B cell (primary cell): ENCODE measurements around the gene BYSL. TPM values are rescaled to one million over a fixed set of nuclear protein-coding genes. Genes with fewer than 3 reads are reported as not detected.
A peak's percentile ranks its signal among the peaks of the same experiment; 100 is the strongest.

ENCODE experiments used
- ATAC-seq: fragments of 200-7000 bp; cut with Tn5 transposase; one replicate; pipeline ENCODE4 v1.10.0; 2021; ENCODE audit warnings: low read depth, mild to moderate bottlenecking, moderate number of reproducible peaks, moderate library complexity
- CTCF ChIA-PET: fragments of 350-600 bp; sonication (Branson Sonifier 250); formaldehyde crosslinking; loops from one replicate; lab custom pipeline; 2021; ENCODE audit warnings: antibody characterized with exemption, inconsistent platforms; lab: Charles Lee
- POLR2A ChIA-PET: fragments of 350-600 bp; sonication (Branson Sonifier 250); formaldehyde crosslinking; loops from one replicate; lab custom pipeline; 2021; ENCODE audit warnings: antibody characterized with exemption; lab: Charles Lee
- DNase-seq: peaks from one replicate; pipeline ENCODE4 v3.0.0; 2013
- H2AFZ ChIP-seq: 2 replicates; pipeline ENCODE4 v1.6.1; 2012; ENCODE audit warnings: mild to moderate bottlenecking, low read depth, low read length; ENCODE audit not compliant: insufficient read depth, poor library complexity, severe bottlenecking
- H3K27ac ChIP-seq, 2 donors: 1 replicate in 1 of 2; 2 replicates in 1 of 2; pipeline ENCODE4 v1.5.1; 2012 to 2013; ENCODE audit warnings: low read length in 2 of 2, mild to moderate bottlenecking in 2 of 2, moderate library complexity in 1 of 2
- H3K27me3 ChIP-seq, 4 experiments: fragments of 200-600 bp in 1 of 4; sonication (generic) in 1 of 4; replicated peaks in 1 of 4; 1 replicate in 2 of 4; 2 replicates in 2 of 4; pipeline versions ENCODE4 v1.6.1 to v1.7.0; 2013 to 2016; ENCODE audit warnings: low read length in 3 of 4, mild to moderate bottlenecking in 2 of 4, mixed read lengths in 1 of 4, moderate library complexity in 1 of 4; ENCODE audit not compliant: insufficient read depth in 4 of 4, control insufficient read depth in 3 of 4; ENCODE audit errors: control extremely low read depth in 1 of 4
- H3K36me3 ChIP-seq, 2 experiments: replicated peaks in 1 of 2; 1 replicate in 1 of 2; 2 replicates in 1 of 2; pipeline versions ENCODE4 v1.6.1 to v1.7.1; 2013; ENCODE audit warnings: low read length in 1 of 2; ENCODE audit not compliant: insufficient read depth in 2 of 2, control insufficient read depth in 1 of 2; ENCODE audit errors: control extremely low read depth in 1 of 2, extremely low read depth in 1 of 2
- H3K4me1 ChIP-seq, 2 donors: fragments of 200-600 bp in 1 of 2; sonication (generic) in 1 of 2; 1 replicate in 1 of 2; 2 replicates in 1 of 2; pipeline versions ENCODE4 v1.5.1 to v1.6.1; 2013 to 2017; ENCODE audit warnings: low read length in 2 of 2; ENCODE audit not compliant: control insufficient read depth in 2 of 2, insufficient read depth in 2 of 2
- H3K4me2 ChIP-seq: replicated peaks from 2 replicates; pipeline ENCODE3; 2012; ENCODE audit warnings: mild to moderate bottlenecking, low read depth, low read length; ENCODE audit not compliant: poor library complexity, severe bottlenecking
- H3K4me3 ChIP-seq, 5 experiments: fragments of 200-600 bp in 1 of 5; sonication (generic) in 1 of 5; 1 replicate in 3 of 5; 2 replicates in 2 of 5; pipeline versions ENCODE4 v1.5.1 to v1.7.0; 2011 to 2016; ENCODE audit warnings: low read length in 4 of 5, mild to moderate bottlenecking in 4 of 5, low read depth in 2 of 5, control low read depth in 1 of 5, moderate library complexity in 1 of 5; ENCODE audit not compliant: insufficient read depth in 1 of 5; ENCODE audit errors: control extremely low read depth in 1 of 5, extremely low read depth in 1 of 5
- H3K79me2 ChIP-seq: fragments of 200-600 bp; sonication (generic); one replicate; pipeline ENCODE4 v1.6.0; 2016; ENCODE audit warnings: low read length; ENCODE audit not compliant: control insufficient read depth, insufficient read depth
- H3K9ac ChIP-seq: fragments of 200-600 bp; sonication (generic); 2 replicates; pipeline ENCODE4 v1.6.1; 2017; ENCODE audit warnings: mild to moderate bottlenecking, low read length, moderate library complexity
- H3K9me3 ChIP-seq, 3 donors: one replicate each; pipeline versions ENCODE4 v1.6.1 to v1.7.1; 2013; ENCODE audit warnings: low read length in 2 of 3; ENCODE audit not compliant: control insufficient read depth in 2 of 3, insufficient read depth in 1 of 3; ENCODE audit errors: control extremely low read depth in 1 of 3
- H4K20me1 ChIP-seq: 2 replicates; pipeline ENCODE4 v1.6.0; 2012; ENCODE audit warnings: mild to moderate bottlenecking, low read length; ENCODE audit not compliant: insufficient read depth, control insufficient read depth, poor library complexity, severe bottlenecking
- H3K27ac Mint-ChIP-seq: one replicate; pipeline ENCODE4 v1.8.0; 2021; ENCODE audit warnings: mixed read lengths
- H3K27me3 Mint-ChIP-seq: one replicate; pipeline ENCODE4 v1.8.0; 2021; ENCODE audit warnings: mixed read lengths
- H3K4me1 Mint-ChIP-seq: one replicate; pipeline ENCODE4 v1.8.0; 2021; ENCODE audit warnings: mixed read lengths
- H3K4me3 Mint-ChIP-seq: one replicate; pipeline ENCODE4 v1.8.0; 2021; ENCODE audit warnings: mixed read lengths
- H3K9me3 Mint-ChIP-seq: one replicate; pipeline ENCODE4 v1.8.0; 2022; ENCODE audit warnings: mixed read lengths; ENCODE audit not compliant: insufficient read depth
- CTCF ChIP-seq: fragments of 200-600 bp; IDR thresholded peaks from one replicate; pipeline ENCODE4 v1.8.0; 2022; ENCODE audit warnings: antibody characterized with exemption, mild to moderate bottlenecking
- EZH2 ChIP-seq: IDR thresholded peaks from 2 replicates; pipeline ENCODE4 v1.6.1; 2012; ENCODE audit warnings: borderline replicate concordance, low read depth, mild to moderate bottlenecking, moderate library complexity, low read length; ENCODE audit not compliant: insufficient read depth, poor library complexity, severe bottlenecking
- WGBS: methylation state at CpG from one replicate; pipeline ENCODE4 v1.1.5; 2013; ENCODE audit warnings: missing lambda C conversion rate; ENCODE audit not compliant: insufficient coverage; 5-methylcytosine and 5-hydroxymethylcytosine counted together
- intact Hi-C: fragments of 100-400 bp; cut with micrococcal nuclease; formaldehyde crosslinking; loops from one replicate; pipeline ENCODE4 v1.10.0; 2022
- polyA plus RNA-seq: library from polyadenylated mRNA; depleted of rRNA; stranded (reverse); fragments of >200 nt; gene quantifications from 2 replicates; pipeline ENCODE4 v1.2.3, GENCODE V29; 2012
- total RNA-seq, 2 donors: library from RNA; stranded (reverse); fragments of 120-200 nt in 1 of 2; gene quantifications; 1 replicate in 1 of 2; 2 replicates in 1 of 2; pipeline versions ENCODE4 v1.2.3 to v1.2.4, GENCODE V29; 2013 to 2022

BYSL gene
- total and polyA plus RNA-seq, 2 donors (not counting 1 experiment from before 2014, with no cell fraction given) = 6.0 to 11.1 TPM

GRCh38 chr6:41941280-41942066, 20.2 kb downstream of the BYSL start, which contains the start of gene CCND3:
CCND3 (minus strand) TSS chr6:41941808; CDS start chr6:41941649, 159 bp downstream.
- Mint-ChIP-seq H3K27ac (peak within 1 kb of the TSS; percentile 87), H3K9me3 (no peaks in the 10 kb centered on the region), H3K4me1 (peaks cover 52% of the 10 kb centered on the region), H3K27me3 (no peaks in the 10 kb centered on the region), H3K4me3 (peak within 1 kb of the TSS; percentile 85)
- Histone ChIP-seq H3K9me3 (no peaks in the 10 kb centered on the region), H3K36me3 (peaks cover 0 to 12% of the 10 kb centered on the region in 2 experiments), H4K20me1 (peaks cover 100% of the 10 kb centered on the region), H3K4me1 (peaks cover 51 to 58% of the 10 kb centered on the region in 2 donors), H2AFZ (peak within 1 kb of the TSS; percentile 60), H3K9ac (peak within 1 kb of the TSS; percentile 85), H3K4me3 (peak within 1 kb of the TSS; percentile 61 to 77 (median 71)), H3K27me3 (no peaks in the 10 kb centered on the region), H3K79me2 (peaks cover 83% of the 10 kb centered on the region), H3K27ac (peak within 1 kb of the TSS; percentile 10 to 68), H3K4me2 (peak within 1 kb of the TSS; percentile 97)
- no peak for TF ChIP-seq EZH2
- TF ChIP-seq CTCF = no peak
- ChIA-PET POLR2A (interaction anchor here (0.6 to 0.8 kb wide), 2 partner anchors 93 to 109 kb away, joined by 3 to 4 read pairs; partner anchors contain the start of gene TAF8), CTCF (interaction anchor here (1.7 to 12.5 kb wide), 2 partner anchors 20 to 103 kb away, joined by 7 to 263 read pairs; partner anchors contain the start of genes BYSL, MED20 and TAF8)
- ATAC-seq (peak; percentile 94), DNase-seq (peak; percentile 87)
- intact Hi-C loops = loop anchor here (1.0 to 5.0 kb wide), 6 partner anchors 20 to 155 kb away; partner anchors contain the start of genes BYSL, MED20, TOMM6 and USP49
- under 1% methylated on average over 87 of the region's 87 CpGs for WGBS
